OCI-LY1 (cell line): ENCODE measurements around the gene USP34.

Experiments used
- EZH2 ChIP-seq: fragments of 200-600 bp; sonication (generic), shearing (Covaris generic); IDR thresholded peaks from 2 replicates; pipeline ENCODE4 v1.8.0; 2017; ENCODE audit warnings: borderline replicate concordance, mixed run types, mild to moderate bottlenecking, antibody characterized with exemption, low read length, moderate library complexity, mixed read lengths
- TF ChIP-seq, protein P1 (sequence below): fragments of 200-600 bp; sonication (generic), shearing (Covaris generic); IDR thresholded peaks from 2 replicates; pipeline ENCODE4 v1.5.1; 2017; ENCODE audit warnings: mild to moderate bottlenecking, antibody characterized with exemption, low read length, moderate library complexity, mixed read lengths

DNA sequence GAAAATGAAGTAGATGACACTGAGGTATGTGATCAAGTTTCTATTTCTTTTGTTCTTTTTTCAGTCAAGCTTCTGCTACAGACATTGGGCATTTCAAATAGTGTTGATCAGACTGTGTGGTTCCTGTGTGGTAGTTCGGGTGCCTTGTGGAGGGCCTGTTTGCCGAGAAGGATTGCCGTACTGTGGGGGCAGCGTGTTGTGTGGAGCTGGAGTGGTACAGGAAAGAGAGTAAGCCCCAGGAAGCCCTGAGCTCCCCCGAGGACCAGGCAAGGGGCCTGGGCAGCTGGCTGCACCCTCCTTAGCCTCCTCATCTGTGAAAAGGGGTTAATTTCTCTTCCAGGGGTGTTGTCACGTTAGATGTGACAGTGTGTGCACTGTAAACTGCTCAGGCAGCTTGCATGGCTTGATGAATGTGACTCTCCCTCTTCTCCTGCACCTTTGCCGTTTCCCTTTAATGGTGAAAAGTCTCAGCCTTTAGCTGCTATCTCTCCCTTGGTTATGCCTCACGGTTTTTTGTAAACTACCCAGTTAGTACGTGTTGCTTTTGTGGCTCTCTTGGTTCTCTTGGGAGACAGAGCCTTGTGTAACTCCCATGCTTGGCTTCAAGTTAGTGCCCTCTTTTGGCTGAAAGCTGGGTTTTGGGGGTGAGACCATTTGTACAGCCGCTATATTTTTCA is 289.4 kb downstream of the USP34 start:
- TF ChIP-seq EZH2: no peak
- TF ChIP-seq, protein P1, sequence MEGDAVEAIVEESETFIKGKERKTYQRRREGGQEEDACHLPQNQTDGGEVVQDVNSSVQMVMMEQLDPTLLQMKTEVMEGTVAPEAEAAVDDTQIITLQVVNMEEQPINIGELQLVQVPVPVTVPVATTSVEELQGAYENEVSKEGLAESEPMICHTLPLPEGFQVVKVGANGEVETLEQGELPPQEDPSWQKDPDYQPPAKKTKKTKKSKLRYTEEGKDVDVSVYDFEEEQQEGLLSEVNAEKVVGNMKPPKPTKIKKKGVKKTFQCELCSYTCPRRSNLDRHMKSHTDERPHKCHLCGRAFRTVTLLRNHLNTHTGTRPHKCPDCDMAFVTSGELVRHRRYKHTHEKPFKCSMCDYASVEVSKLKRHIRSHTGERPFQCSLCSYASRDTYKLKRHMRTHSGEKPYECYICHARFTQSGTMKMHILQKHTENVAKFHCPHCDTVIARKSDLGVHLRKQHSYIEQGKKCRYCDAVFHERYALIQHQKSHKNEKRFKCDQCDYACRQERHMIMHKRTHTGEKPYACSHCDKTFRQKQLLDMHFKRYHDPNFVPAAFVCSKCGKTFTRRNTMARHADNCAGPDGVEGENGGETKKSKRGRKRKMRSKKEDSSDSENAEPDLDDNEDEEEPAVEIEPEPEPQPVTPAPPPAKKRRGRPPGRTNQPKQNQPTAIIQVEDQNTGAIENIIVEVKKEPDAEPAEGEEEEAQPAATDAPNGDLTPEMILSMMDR: 0 out of 2 replicates have a peak, but pooled peaks have one; percentile 24
